Spinal cord (tissue), 10 donors: ENCODE data around the gene USP28. TPM values are rescaled to one million over a fixed set of nuclear protein-coding genes. Genes with fewer than 3 reads are reported as not detected.

Experiments used
- DNase-seq, 6 donors: peaks; one replicate each; pipeline versions ENCODE4 v3.0.0 to v3.0.0-alpha.2; 2013 to 2015; ENCODE audit warnings: low spot score in 6 of 6, low read depth in 4 of 6
- H3K27ac ChIP-seq: one replicate; pipeline ENCODE4 v1.5.1; 2013; ENCODE audit warnings: low read depth, low read length, control low read depth
- H3K27me3 ChIP-seq: one replicate; pipeline ENCODE4 v1.6.1; 2013; ENCODE audit warnings: low read length; ENCODE audit not compliant: control insufficient read depth, insufficient read depth
- H3K36me3 ChIP-seq: one replicate; pipeline ENCODE4 v1.6.1; 2013; ENCODE audit warnings: low read length; ENCODE audit not compliant: control insufficient read depth, insufficient read depth
- H3K4me1 ChIP-seq: one replicate; pipeline ENCODE4 v1.6.1; 2013; ENCODE audit warnings: low read length; ENCODE audit not compliant: control insufficient read depth, insufficient read depth
- H3K4me3 ChIP-seq: one replicate; pipeline ENCODE4 v1.5.1; 2013; ENCODE audit warnings: low read depth, low read length, control low read depth
- H3K9me3 ChIP-seq: one replicate; pipeline ENCODE4 v1.6.1; 2013; ENCODE audit warnings: low read length; ENCODE audit not compliant: control insufficient read depth, insufficient read depth
- WGBS: methylation state at CpG from one replicate; pipeline ENCODE4 v1.1.5; 2013; ENCODE audit warnings: missing lambda C conversion rate; ENCODE audit not compliant: insufficient coverage; 5-methylcytosine and 5-hydroxymethylcytosine counted together
- polyA plus RNA-seq, 2 donors: library from polyadenylated mRNA; unstranded; fragments of 120-200 nt; gene quantifications; one replicate each; pipeline ENCODE4 v1.2.1, GENCODE V29; 2013; ENCODE audit not compliant: insufficient read length in 2 of 2
- total RNA-seq, 2 donors: library from RNA; depleted of rRNA in 1 of 2; stranded (reverse); fragments of 120-200 nt in 1 of 2; fragments of >200 nt in 1 of 2; gene quantifications; one replicate each; pipeline versions ENCODE4 v1.2.3 to v1.2.4, GENCODE V29; 2013 to 2014
- donor health status: healthy.

The USP28 gene
- total and polyA plus RNA-seq, 4 donors: 21.9 to 38.1 (median 28.7) TPM

GRCh38 chr11:113865873-113866272, 9.5 kb downstream of the USP28 start:
- H3K36me3 ChIP-seq: peaks cover 4% of the 10 kb centered on the region
- no peaks in the 10 kb centered on the region for H3K27me3 ChIP-seq
- H3K4me3 ChIP-seq: no peak overlapping the region
- H3K27ac ChIP-seq: no peak overlapping the region
- no peaks in the 10 kb centered on the region for H3K9me3 ChIP-seq
- H3K4me1 ChIP-seq: no peaks in the 10 kb centered on the region
- no peak for DNase-seq
- 94% methylated on average over 6 of the region's 8 CpGs for WGBS

- Histone ChIP-seq H3K27ac (no peak overlapping the region), H3K36me3 (peaks cover 4% of the 10 kb centered on the region), H3K4me3 (no peak overlapping the region), H3K27me3 (no peaks in the 10 kb centered on the region), H3K4me1 (no peaks in the 10 kb centered on the region), H3K9me3 (no peaks in the 10 kb centered on the region)
- WGBS: 100% methylated on average over 2 of the region's 3 CpGs
- no peak for DNase-seq
Observed at GRCh38 chr11:113864410-113864809, 11.0 kb downstream of the USP28 start.

GRCh38 chr11:113862435-113862834, 12.9 kb downstream of the USP28 start:
- peaks cover 4% of the 10 kb centered on the region for H3K36me3 ChIP-seq
- H3K4me3 ChIP-seq: no peak overlapping the region
- WGBS: 33% methylated on average over 4 of the region's 5 CpGs
- no peaks in the 10 kb centered on the region for H3K9me3 ChIP-seq
- no peaks in the 10 kb centered on the region for H3K4me1 ChIP-seq
- DNase-seq: no peak
- no peaks in the 10 kb centered on the region for H3K27me3 ChIP-seq
- no peak overlapping the region for H3K27ac ChIP-seq

GRCh38 chr11:113859665-113860064, 15.7 kb downstream of the USP28 start:
- no peak overlapping the region for H3K4me3 ChIP-seq
- no peak overlapping the region for H3K27ac ChIP-seq
- H3K36me3 ChIP-seq: peaks cover under 1% of the 10 kb centered on the region
- H3K4me1 ChIP-seq: no peaks in the 10 kb centered on the region
- H3K9me3 ChIP-seq: no peaks in the 10 kb centered on the region
- DNase-seq: no peak
- H3K27me3 ChIP-seq: no peaks in the 10 kb centered on the region

GRCh38 chr11:113856966-113857759, 18.2 kb downstream of the USP28 start:
- H3K27ac ChIP-seq: no peak overlapping the region
- 100% methylated on average over 1 of the region's 5 CpGs for WGBS
- DNase-seq: no peak

GRCh38 chr11:113855803-113856202, 19.6 kb downstream of the USP28 start:
- no peaks in the 10 kb centered on the region for H3K4me1 ChIP-seq
- no peak overlapping the region for H3K27ac ChIP-seq
- no peaks in the 10 kb centered on the region for H3K9me3 ChIP-seq
- H3K27me3 ChIP-seq: no peaks in the 10 kb centered on the region
- DNase-seq: no peak
- no peak overlapping the region for H3K4me3 ChIP-seq
- WGBS: 100% methylated on average over 1 of the region's 6 CpGs
- peaks cover 18% of the 10 kb centered on the region for H3K36me3 ChIP-seq

More at GRCh38 chr11:113856966-113857759, 18.2 kb downstream of the USP28 start:
- Histone ChIP-seq H3K4me1 (no peaks in the 10 kb centered on the region), H3K36me3 (peaks cover 5% of the 10 kb centered on the region), H3K27me3 (no peaks in the 10 kb centered on the region), H3K9me3 (no peaks in the 10 kb centered on the region), H3K4me3 (no peak overlapping the region)

- 100% methylated on average over 1 of the region's 5 CpGs for WGBS
- no peaks in the 10 kb centered on the region for H3K9me3 ChIP-seq
- H3K27ac ChIP-seq: no peak overlapping the region
- no peaks in the 10 kb centered on the region for H3K4me1 ChIP-seq
- peaks cover 24% of the 10 kb centered on the region for H3K36me3 ChIP-seq
- no peaks in the 10 kb centered on the region for H3K27me3 ChIP-seq
- no peak for DNase-seq
- H3K4me3 ChIP-seq: no peak overlapping the region
Observed at GRCh38 chr11:113850188-113850587, 25.2 kb downstream of the USP28 start.

- H3K9me3 ChIP-seq: no peaks in the 10 kb centered on the region
- no peak overlapping the region for H3K4me3 ChIP-seq
- H3K27ac ChIP-seq: no peak overlapping the region
- H3K27me3 ChIP-seq: no peaks in the 10 kb centered on the region
- H3K36me3 ChIP-seq: peaks cover 24% of the 10 kb centered on the region
- 37% methylated on average over 2 of the region's 4 CpGs for WGBS
- no peaks in the 10 kb centered on the region for H3K4me1 ChIP-seq
- DNase-seq: no peak
Observed at GRCh38 chr11:113849713-113850112, 25.7 kb downstream of the USP28 start.

- no peaks in the 10 kb centered on the region for H3K27me3 ChIP-seq
- H3K4me1 ChIP-seq: no peaks in the 10 kb centered on the region
- H3K9me3 ChIP-seq: no peaks in the 10 kb centered on the region
- no peak overlapping the region for H3K27ac ChIP-seq
- DNase-seq: no peak
- H3K4me3 ChIP-seq: no peak overlapping the region
- H3K36me3 ChIP-seq: peaks cover 20% of the 10 kb centered on the region
Observed at GRCh38 chr11:113847580-113847979, 27.8 kb downstream of the USP28 start.

- H3K9me3 ChIP-seq: no peaks in the 10 kb centered on the region
- no peaks in the 10 kb centered on the region for H3K27me3 ChIP-seq
- H3K4me3 ChIP-seq: no peak overlapping the region
- DNase-seq: no peak
- H3K27ac ChIP-seq: no peak overlapping the region
- H3K4me1 ChIP-seq: no peaks in the 10 kb centered on the region
- peaks cover 18% of the 10 kb centered on the region for H3K36me3 ChIP-seq
- no CpG with 5 or more reads among the region's 6 CpGs for WGBS
Observed at GRCh38 chr11:113847111-113847510, 28.3 kb downstream of the USP28 start.
